DMS153 (cell line): ENCODE measurements around the gene SPDYE11.
"Not testable (repeated sequence)": the region's sequence is repeated elsewhere in the genome, so short reads cannot be mapped to it uniquely, and the experiment has no call there.

Experiments
- DNase-seq: peaks from one replicate; lab custom pipeline; 2025; lab: John Stamatoyannopoulos, UW

The SPDYE11 gene

GRCh38 chr7:73057811-73058210, at the start of gene SPDYE11:
TSS of gene SPDYE11 (minus strand) at chr7:73057911. CDS start at chr7:73056111, 1,800 bp downstream.
- not testable (repeated sequence) for DNase-seq

- not testable (repeated sequence) for DNase-seq
Measured at GRCh38 chr7:73085938-73086337, 28.2 kb upstream of the SPDYE11 start, which contains the start of gene SPDYE9. TSS of gene SPDYE9 (minus strand) at chr7:73086038. CDS start at chr7:73084238, 1,800 bp downstream.

GRCh38 chr7:73029666-73030065, 28.0 kb downstream of the SPDYE11 start, which contains the start of gene SPDYE8:
TSS of gene SPDYE8 (minus strand) at chr7:73029766. CDS start at chr7:73027966, 1,800 bp downstream.
- not testable (repeated sequence) for DNase-seq

- DNase-seq = not testable (repeated sequence)
Measured at GRCh38 chr7:73006491-73006890, 51.2 kb downstream of the SPDYE11 start.

- DNase-seq = not testable (repeated sequence)
Measured at GRCh38 chr7:73005693-73006447, 51.8 kb downstream of the SPDYE11 start.

GRCh38 chr7:73005356-73005692, 52.4 kb downstream of the SPDYE11 start:
- not testable (repeated sequence) for DNase-seq

- not testable (repeated sequence) for DNase-seq
Measured at GRCh38 chr7:72997887-72998468, 59.7 kb downstream of the SPDYE11 start.
